ENCODE data around the gene NEK1.
"Not testable (repeated sequence)": the region's sequence is repeated elsewhere in the genome, so short reads cannot be mapped to it uniquely, and the experiment has no call there.

NEK1 gene

GRCh38 chr4:169582203-169582602 is 30.2 kb downstream of the NEK1 start:
- in situ Hi-C loops (cut with MboI; ENCODE audit: low pct_unique_long_range_greater_than_20kb, low sequenced_read_pairs, unreplicated experiment): no loop called here
- TF ChIP-seq CTCF (IDR thresholded peaks at IDR 0.05; ENCODE audit: extremely low read depth, insufficient read depth, missing control alignments): peak; percentile 35
- DNase-seq (ENCODE audit: low spot score): no peak

GRCh38 chr4:169573889-169574288 is 38.5 kb downstream of the NEK1 start:
- in situ Hi-C loops (cut with MboI; ENCODE audit: low pct_unique_long_range_greater_than_20kb, low sequenced_read_pairs, unreplicated experiment): no loop called here
- DNase-seq (ENCODE audit: low spot score): no peak
- no peak for TF ChIP-seq CTCF (IDR thresholded peaks at IDR 0.05; ENCODE audit: extremely low read depth, insufficient read depth, missing control alignments)

GRCh38 chr4:169571435-169571834 is 40.9 kb downstream of the NEK1 start:
- in situ Hi-C loops (cut with MboI; ENCODE audit: low pct_unique_long_range_greater_than_20kb, low sequenced_read_pairs, unreplicated experiment): no loop called here

GRCh38 chr4:169571012-169571411 is 41.4 kb downstream of the NEK1 start:
- DNase-seq (ENCODE audit: low spot score); in situ Hi-C loops (cut with MboI; ENCODE audit: low pct_unique_long_range_greater_than_20kb, low sequenced_read_pairs, unreplicated experiment): not testable (repeated sequence)

More at GRCh38 chr4:169571435-169571834, 40.9 kb downstream of the NEK1 start:
- TF ChIP-seq CTCF (IDR thresholded peaks at IDR 0.05; ENCODE audit: extremely low read depth, insufficient read depth, missing control alignments): no peak
- no peak for DNase-seq (ENCODE audit: low spot score)

- not testable (repeated sequence) for DNase-seq (ENCODE audit: low spot score)
Observed at GRCh38 chr4:169570266-169570665, 42.1 kb downstream of the NEK1 start.

GRCh38 chr4:169569188-169569587 is 43.2 kb downstream of the NEK1 start:
- in situ Hi-C loops (cut with MboI; ENCODE audit: low pct_unique_long_range_greater_than_20kb, low sequenced_read_pairs, unreplicated experiment); DNase-seq (ENCODE audit: low spot score): not testable (repeated sequence)

More at GRCh38 chr4:169570266-169570665, 42.1 kb downstream of the NEK1 start:
- in situ Hi-C loops (cut with MboI; ENCODE audit: low pct_unique_long_range_greater_than_20kb, low sequenced_read_pairs, unreplicated experiment): not testable (repeated sequence)

GRCh38 chr4:169567916-169568315 is 44.5 kb downstream of the NEK1 start:
- DNase-seq (ENCODE audit: low spot score): no peak
- TF ChIP-seq CTCF (IDR thresholded peaks at IDR 0.05; ENCODE audit: extremely low read depth, insufficient read depth, missing control alignments): no peak
- in situ Hi-C loops (cut with MboI; ENCODE audit: low pct_unique_long_range_greater_than_20kb, low sequenced_read_pairs, unreplicated experiment): no loop called here

GRCh38 chr4:169566021-169566818 is 46.2 kb downstream of the NEK1 start:
- peak; percentile 64 for DNase-seq (ENCODE audit: low spot score)
- in situ Hi-C loops (cut with MboI; ENCODE audit: low pct_unique_long_range_greater_than_20kb, low sequenced_read_pairs, unreplicated experiment): no loop called here
- peak; percentile 70 for TF ChIP-seq CTCF (IDR thresholded peaks at IDR 0.05; ENCODE audit: extremely low read depth, insufficient read depth, missing control alignments)
